Vagina (tissue), 2 donors: ENCODE measurements around the gene ZBTB24. TPM values are rescaled to one million over a fixed set of nuclear protein-coding genes. Genes with fewer than 3 reads are reported as not detected.

Experiments
- DNase-seq, 2 donors: peaks; one replicate each; pipeline ENCODE4 v3.0.0-alpha.2; 2017; ENCODE audit errors: extremely low spot score in 2 of 2
- H3K27ac ChIP-seq: fragments of 200-600 bp; sonication (generic); one replicate; pipeline ENCODE4 v1.5.1; 2019
- H3K27me3 ChIP-seq: fragments of 200-600 bp; sonication (generic); one replicate; pipeline ENCODE4 v1.5.1; 2019
- H3K36me3 ChIP-seq, 2 donors: fragments of 200-600 bp; sonication (generic); one replicate each; pipeline ENCODE4 v1.5.1; 2017 to 2019
- H3K4me1 ChIP-seq: fragments of 200-600 bp; sonication (generic); one replicate; pipeline ENCODE4 v1.5.1; 2019
- H3K4me3 ChIP-seq, 2 donors: fragments of 200-600 bp; sonication (generic); 1 replicate in 1 of 2; 2 replicates in 1 of 2; pipeline ENCODE4 v1.5.1; 2016 to 2019
- H3K9me3 ChIP-seq: fragments of 200-600 bp; sonication (generic); one replicate; pipeline ENCODE4 v1.5.1; 2019
- POLR2A ChIP-seq, 2 donors: fragments of 450-650 bp; IDR thresholded peaks; one replicate each; pipeline ENCODE4 v1.6.1; 2017; ENCODE audit warnings: antibody characterized with exemption in 2 of 2, mild to moderate bottlenecking in 2 of 2, moderate library complexity in 2 of 2
- POLR2AphosphoS5 ChIP-seq, 2 donors: sonication (generic); formaldehyde crosslinking; IDR thresholded peaks; one replicate each; pipeline ENCODE4 v1.9.0; 2017; ENCODE audit warnings: antibody characterized with exemption in 2 of 2, mild to moderate bottlenecking in 2 of 2, low read depth in 1 of 2; ENCODE audit not compliant: insufficient read depth in 1 of 2
- intact Hi-C: fragments of 100-400 bp; cut with DNase I; formaldehyde crosslinking; loops from one replicate; pipeline ENCODE4 v1.15.1; 2023
- total RNA-seq: library from RNA; depleted of rRNA; stranded (reverse); fragments of >200 nt; gene quantifications from one replicate; pipeline ENCODE4 v1.2.3, GENCODE V29; 2016
- TF ChIP-seq, protein P1 (sequence below), 3 experiments: fragments of 450-650 bp in 2 of 3; fragments of 200-600 bp in 1 of 3; sonication (generic) in 1 of 3; IDR thresholded peaks; one replicate each; pipeline ENCODE4 v1.5.1; 2017 to 2019; ENCODE audit warnings: antibody characterized with exemption in 3 of 3, mild to moderate bottlenecking in 2 of 3, moderate library complexity in 2 of 3

ZBTB24 gene
- total RNA-seq, 1 donor from 2014 or later: 6.6 TPM

DNA sequence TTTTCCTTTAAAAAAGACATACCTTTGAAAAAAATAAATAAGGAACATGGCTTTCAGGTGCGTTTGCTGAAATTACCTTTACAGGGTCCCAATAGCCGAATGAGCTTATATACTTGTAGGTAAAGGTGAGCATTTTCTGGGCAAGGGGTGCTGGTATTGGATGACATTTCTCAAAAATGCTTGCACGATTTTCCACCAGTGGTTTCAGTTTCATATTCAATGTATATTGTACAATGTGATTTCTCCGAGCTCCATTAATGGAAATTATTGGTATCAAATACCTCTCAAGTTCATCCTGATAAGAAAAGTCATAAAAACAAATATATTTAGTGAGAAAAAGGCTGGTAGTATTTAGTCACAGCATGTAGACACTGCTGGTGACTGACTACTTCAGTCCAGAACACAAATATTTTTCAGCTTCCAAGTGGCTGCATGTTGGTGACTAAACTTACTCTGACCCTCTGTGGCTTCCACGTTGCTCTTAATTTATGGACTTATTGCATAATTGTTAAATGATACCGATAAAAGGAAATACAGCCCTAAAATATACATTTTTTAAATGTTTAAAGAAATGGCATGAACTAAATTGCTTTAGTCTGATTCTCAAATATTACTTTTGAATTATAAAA lies 32.9 kb upstream of the ZBTB24 start:
- intact Hi-C loops: no loop called here
- TF ChIP-seq POLR2AphosphoS5 (IDR thresholded peaks at IDR 0.05; ENCODE audit: insufficient read depth in 1 of 2, low read depth in 1 of 2): no peak
- TF ChIP-seq, protein P1, sequence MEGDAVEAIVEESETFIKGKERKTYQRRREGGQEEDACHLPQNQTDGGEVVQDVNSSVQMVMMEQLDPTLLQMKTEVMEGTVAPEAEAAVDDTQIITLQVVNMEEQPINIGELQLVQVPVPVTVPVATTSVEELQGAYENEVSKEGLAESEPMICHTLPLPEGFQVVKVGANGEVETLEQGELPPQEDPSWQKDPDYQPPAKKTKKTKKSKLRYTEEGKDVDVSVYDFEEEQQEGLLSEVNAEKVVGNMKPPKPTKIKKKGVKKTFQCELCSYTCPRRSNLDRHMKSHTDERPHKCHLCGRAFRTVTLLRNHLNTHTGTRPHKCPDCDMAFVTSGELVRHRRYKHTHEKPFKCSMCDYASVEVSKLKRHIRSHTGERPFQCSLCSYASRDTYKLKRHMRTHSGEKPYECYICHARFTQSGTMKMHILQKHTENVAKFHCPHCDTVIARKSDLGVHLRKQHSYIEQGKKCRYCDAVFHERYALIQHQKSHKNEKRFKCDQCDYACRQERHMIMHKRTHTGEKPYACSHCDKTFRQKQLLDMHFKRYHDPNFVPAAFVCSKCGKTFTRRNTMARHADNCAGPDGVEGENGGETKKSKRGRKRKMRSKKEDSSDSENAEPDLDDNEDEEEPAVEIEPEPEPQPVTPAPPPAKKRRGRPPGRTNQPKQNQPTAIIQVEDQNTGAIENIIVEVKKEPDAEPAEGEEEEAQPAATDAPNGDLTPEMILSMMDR (IDR thresholded peaks at IDR 0.05): no peak
- no peak for TF ChIP-seq POLR2A (IDR thresholded peaks at IDR 0.05)
- Histone ChIP-seq H3K36me3 (no peaks in the 10 kb centered on the region), H3K4me1 (no peaks in the 10 kb centered on the region), H3K27me3 (no peaks in the 10 kb centered on the region), H3K4me3 (no peak overlapping the region), H3K9me3 (no peaks in the 10 kb centered on the region), H3K27ac (no peak overlapping the region)
- no peak for DNase-seq

DNA sequence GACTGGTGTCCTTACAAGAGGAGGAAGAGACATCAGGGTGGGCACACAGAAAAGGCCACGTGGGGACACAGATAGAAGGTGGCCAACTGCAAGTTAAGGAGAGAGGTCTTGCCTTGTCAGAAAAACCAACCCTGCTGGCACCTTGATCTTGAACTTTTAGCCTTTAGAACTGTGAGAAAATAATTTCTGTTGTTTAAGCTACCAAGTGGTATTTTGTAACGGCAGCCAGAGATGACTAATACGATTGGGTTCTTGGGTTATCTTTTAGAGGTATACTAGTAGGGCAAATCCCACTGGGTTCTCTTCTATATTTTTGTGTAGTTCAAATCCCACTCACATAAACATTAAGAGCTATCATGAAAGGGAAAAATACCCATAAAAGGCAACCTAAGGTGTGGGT lies 31.9 kb upstream of the ZBTB24 start:
- Histone ChIP-seq H3K9me3 (no peaks in the 10 kb centered on the region), H3K4me1 (no peaks in the 10 kb centered on the region), H3K27me3 (no peaks in the 10 kb centered on the region), H3K36me3 (no peaks in the 10 kb centered on the region), H3K4me3 (no peak overlapping the region), H3K27ac (no peak overlapping the region)
- TF ChIP-seq POLR2A (IDR thresholded peaks at IDR 0.05): no peak
- TF ChIP-seq, protein P1 (IDR thresholded peaks at IDR 0.05): no peak
- TF ChIP-seq POLR2AphosphoS5 (IDR thresholded peaks at IDR 0.05; ENCODE audit: insufficient read depth in 1 of 2, low read depth in 1 of 2): no peak
- intact Hi-C loops: no loop called here
- no peak for DNase-seq

DNA sequence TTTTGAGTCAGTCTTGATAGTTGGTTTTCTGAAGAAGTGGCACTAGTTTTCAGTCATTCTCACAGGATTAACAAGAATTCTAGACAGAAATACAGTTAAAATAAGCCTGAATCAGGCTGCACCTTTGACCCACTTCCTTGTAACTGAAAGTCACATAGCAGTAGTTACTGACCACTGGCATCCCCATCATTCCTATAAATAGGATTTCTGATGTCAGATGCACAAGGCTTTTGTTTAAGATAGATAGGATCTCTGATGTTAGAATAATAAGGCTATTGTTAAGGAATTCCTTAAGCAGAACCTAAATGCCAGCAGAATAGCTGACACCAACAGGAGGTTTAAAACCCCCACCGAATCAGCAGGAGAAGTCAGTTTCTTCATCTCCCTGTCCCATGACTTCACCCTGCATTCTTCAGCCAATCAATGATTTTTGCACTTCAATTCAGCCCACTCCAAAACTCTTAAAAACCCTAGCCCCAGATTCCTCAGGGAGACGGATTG lies 30.6 kb upstream of the ZBTB24 start:
- DNase-seq: no peak
- H3K4me3 ChIP-seq: no peak overlapping the region
- H3K9me3 ChIP-seq: no peaks in the 10 kb centered on the region
- intact Hi-C loops: no loop called here
- H3K27me3 ChIP-seq: no peaks in the 10 kb centered on the region
- H3K36me3 ChIP-seq: no peaks in the 10 kb centered on the region
- no peak overlapping the region for H3K27ac ChIP-seq
- no peaks in the 10 kb centered on the region for H3K4me1 ChIP-seq
- TF ChIP-seq POLR2A (IDR thresholded peaks at IDR 0.05) (no peak), POLR2AphosphoS5 (IDR thresholded peaks at IDR 0.05; ENCODE audit: insufficient read depth in 1 of 2, low read depth in 1 of 2) (no peak)
- TF ChIP-seq, protein P1 (IDR thresholded peaks at IDR 0.05): no peak

DNA sequence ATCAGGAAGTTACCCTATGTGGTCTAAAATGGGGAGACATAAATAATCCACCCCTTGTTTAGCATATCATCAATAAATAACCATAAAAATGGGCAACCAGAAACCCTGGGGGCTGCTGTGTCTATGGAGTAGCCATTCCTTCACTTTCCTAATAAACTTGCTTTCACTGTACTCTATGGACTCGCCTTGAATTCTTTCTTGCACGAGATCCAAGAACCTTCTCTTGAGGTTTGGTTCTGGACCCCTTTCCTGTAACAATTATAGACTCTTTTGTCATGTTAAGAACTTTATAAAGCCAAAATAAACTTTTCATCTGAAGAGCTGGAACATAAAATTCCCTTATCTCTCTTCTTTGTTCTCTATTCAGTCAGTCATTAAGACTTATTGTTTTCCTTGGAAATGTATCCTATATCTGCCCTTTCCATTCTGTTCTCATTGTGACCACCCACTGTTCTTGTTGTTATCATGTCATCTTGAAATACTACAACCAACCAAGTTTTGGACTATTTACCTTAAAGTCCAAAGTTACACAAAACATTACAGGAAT lies 29.3 kb upstream of the ZBTB24 start:
- intact Hi-C loops: no loop called here
- Histone ChIP-seq H3K9me3 (no peaks in the 10 kb centered on the region), H3K27me3 (no peaks in the 10 kb centered on the region), H3K36me3 (no peaks in the 10 kb centered on the region), H3K4me3 (no peak overlapping the region), H3K27ac (no peak overlapping the region), H3K4me1 (no peaks in the 10 kb centered on the region)
- no peak for DNase-seq
- no peak for TF ChIP-seq POLR2A (IDR thresholded peaks at IDR 0.05)

DNA sequence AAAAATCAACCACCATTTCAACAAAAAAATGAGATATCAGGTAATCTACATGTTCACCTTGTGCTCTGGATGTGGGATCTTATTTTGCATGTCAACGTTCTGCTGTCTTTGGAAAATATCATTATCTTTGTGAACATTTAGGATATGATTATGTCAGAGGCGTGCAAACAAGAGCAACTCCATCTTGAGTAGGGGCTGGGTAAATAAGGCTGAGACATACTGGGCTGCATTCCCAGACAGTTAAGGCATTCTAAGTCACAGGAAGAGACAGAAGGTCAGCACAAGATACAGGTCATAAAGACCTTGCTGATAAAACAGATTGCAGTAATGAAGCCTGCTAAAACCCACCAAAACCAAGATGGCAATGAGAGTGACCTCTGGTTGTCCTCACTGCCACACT lies 28.8 kb upstream of the ZBTB24 start:
- intact Hi-C loops: no loop called here
- Histone ChIP-seq H3K9me3 (no peaks in the 10 kb centered on the region), H3K27me3 (no peaks in the 10 kb centered on the region), H3K4me3 (no peak overlapping the region), H3K36me3 (no peaks in the 10 kb centered on the region), H3K27ac (no peak overlapping the region), H3K4me1 (no peaks in the 10 kb centered on the region)
- no peak for DNase-seq
- TF ChIP-seq, protein P1 (IDR thresholded peaks at IDR 0.05): no peak
- no peak for TF ChIP-seq POLR2AphosphoS5 (IDR thresholded peaks at IDR 0.05; ENCODE audit: insufficient read depth in 1 of 2, low read depth in 1 of 2)
- TF ChIP-seq POLR2A (IDR thresholded peaks at IDR 0.05): no peak
